GM10266 (cell line): ENCODE results near the gene CLTCL1.

Experiments used
- DNase-seq: peaks from one replicate; pipeline ENCODE4 v3.0.0; 2012; ENCODE audit errors: extremely low spot score
- CTCF ChIP-seq: IDR thresholded peaks from 2 replicates; pipeline ENCODE4 v1.5.1; 2012; ENCODE audit warnings: mild to moderate bottlenecking, low read depth; ENCODE audit not compliant: control insufficient read depth, insufficient read depth; ENCODE audit errors: missing control alignments

Gene CLTCL1

GRCh38 chr22:19134176-19134831, 157.2 kb downstream of the CLTCL1 start:
- no peak for DNase-seq
- no peak for TF ChIP-seq CTCF

DNA sequence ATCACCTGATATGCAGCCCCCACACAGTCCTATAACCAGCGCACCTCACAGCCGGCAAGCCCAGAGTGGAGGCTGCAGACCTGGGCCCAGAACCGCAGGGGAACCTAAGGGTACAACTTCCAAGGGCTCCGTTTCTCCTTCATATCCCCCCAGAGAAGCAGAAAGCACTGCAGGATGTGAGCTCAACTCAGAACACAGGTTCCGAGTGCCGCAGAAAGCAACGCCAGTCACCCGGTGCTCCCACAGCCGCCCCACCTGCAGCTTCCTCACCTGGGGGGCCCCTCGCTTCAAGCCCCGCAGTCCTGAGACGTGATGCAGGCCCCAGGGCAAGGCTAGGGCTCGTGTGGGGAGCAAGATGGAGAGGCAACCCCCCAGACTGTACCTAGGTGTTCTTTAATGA, 158.0 kb downstream of the CLTCL1 start:
- DNase-seq, result no peak
- no peak for TF ChIP-seq CTCF

DNA sequence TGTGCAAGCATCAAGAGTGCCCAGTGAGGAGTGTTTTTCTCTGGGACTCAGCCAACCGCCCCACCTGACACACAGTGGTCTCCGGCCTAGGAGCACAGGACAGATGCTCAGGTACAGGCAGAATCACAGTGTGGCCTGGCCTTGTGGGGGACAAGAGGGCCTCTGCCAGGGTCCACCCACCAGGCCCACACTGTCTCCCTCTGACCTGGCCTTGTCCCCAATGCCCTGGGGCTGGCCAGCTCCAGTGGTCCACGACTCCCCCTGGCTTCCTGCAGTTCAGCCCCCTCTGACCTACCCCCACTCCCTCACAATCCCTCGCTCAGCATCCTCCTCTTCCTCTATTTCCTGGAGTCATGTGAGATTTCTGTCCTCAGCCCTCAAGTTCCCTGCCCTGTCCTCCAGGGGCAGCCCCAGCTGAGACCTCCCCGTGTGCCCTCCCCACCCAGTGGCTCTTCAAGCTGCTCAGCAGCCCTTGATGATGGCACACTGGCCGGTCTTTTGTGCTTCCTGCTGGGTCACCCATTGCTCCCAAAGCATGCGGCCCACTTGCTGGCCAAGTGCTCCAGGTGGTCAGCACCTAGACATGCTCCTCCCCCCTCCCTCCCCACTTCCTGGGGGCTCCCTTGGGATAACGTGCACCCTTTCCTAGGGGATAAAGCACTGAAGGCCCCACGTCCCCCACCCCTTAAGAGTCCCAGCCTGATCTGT, 158.7 kb downstream of the CLTCL1 start:
- TF ChIP-seq CTCF, result no peak

DNA sequence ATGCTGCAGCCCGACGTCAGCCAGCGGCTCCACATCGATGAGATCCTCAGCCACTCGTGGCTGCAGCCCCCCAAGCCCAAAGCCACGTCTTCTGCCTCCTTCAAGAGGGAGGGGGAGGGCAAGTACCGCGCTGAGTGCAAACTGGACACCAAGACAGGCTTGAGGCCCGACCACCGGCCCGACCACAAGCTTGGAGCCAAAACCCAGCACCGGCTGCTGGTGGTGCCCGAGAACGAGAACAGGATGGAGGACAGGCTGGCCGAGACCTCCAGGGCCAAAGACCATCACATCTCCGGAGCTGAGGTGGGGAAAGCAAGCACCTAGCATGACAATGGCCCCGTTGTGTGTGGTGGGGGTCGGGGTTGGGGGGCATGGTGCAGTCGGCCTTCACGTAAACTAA, 159.4 kb downstream of the CLTCL1 start:
- no peak for DNase-seq
- no peak for TF ChIP-seq CTCF

More for the DNA sequence above, 158.7 kb downstream of the CLTCL1 start:
- DNase-seq, result no peak

DNA sequence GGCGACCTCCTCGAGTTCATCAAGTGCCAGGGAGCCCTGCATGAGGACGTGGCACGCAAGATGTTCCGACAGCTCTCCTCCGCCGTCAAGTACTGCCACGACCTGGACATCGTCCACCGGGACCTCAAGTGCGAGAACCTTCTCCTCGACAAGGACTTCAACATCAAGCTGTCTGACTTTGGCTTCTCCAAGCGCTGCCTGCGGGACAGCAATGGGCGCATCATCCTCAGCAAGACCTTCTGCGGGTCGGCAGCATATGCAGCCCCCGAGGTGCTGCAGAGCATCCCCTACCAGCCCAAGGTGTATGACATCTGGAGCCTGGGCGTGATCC, 159.9 kb downstream of the CLTCL1 start:
- no peak for DNase-seq
- no peak for TF ChIP-seq CTCF

DNA sequence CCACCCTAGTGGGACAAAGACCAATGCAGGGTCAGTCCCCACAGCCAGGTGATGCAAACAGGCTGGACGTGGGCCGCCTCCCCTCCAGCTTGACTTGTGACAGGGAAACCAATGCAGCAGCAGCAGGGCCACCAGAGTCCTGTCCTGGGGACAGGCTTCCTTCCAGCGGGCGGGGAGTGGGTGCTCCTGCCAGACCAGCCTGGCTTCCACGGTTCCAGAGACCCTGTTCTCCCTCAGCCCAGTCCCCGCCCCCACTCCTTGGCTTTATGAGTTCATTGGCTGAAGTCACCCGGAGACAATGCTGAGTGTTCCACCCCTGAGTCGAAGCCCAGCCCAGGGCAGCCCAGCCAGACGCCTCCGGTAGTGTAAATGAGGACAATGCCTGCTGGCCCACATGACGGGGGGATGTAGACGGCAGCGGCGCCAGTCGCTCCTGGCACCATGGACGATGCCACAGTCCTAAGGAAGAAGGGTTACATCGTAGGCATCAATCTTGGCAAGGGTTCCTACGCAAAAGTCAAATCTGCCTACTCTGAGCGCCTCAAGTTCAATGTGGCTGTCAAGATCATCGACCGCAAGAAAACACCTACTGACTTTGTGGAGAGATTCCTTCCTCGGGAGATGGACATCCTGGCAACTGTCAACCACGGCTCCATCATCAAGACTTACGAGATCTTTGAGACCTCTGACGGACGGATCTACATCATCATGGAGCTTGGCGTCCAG, 160.4 kb downstream of the CLTCL1 start, which contains the start of gene TSSK2:
TSSK2 (plus strand) TSS at position 350 of the 726 bp plus-strand sequence; CDS start at position 442, 92 bp downstream.
- DNase-seq, result no peak
- no peak for TF ChIP-seq CTCF
